Adipocyte (in vitro differentiated cells): Measurements from ENCODE around the gene STARD3.

Source experiments
- DNase-seq: peaks from one replicate; pipeline ENCODE4 v3.0.0-alpha.2; 2015; ENCODE audit warnings: low read depth
- H3K27me3 ChIP-seq: replicated peaks from 2 replicates; pipeline ENCODE4 v1.7.0; 2013; ENCODE audit warnings: mild to moderate bottlenecking, low read length, moderate library complexity; ENCODE audit not compliant: control insufficient read depth, insufficient read depth
- H3K36me3 ChIP-seq: 2 replicates; pipeline ENCODE4 v1.7.0; 2013; ENCODE audit warnings: low read length, mild to moderate bottlenecking, moderate library complexity; ENCODE audit not compliant: control insufficient read depth, insufficient read depth, severe bottlenecking
- H3K4me1 ChIP-seq: 2 replicates; pipeline ENCODE4 v1.7.0; 2013; ENCODE audit warnings: mild to moderate bottlenecking, low read length, moderate library complexity; ENCODE audit not compliant: control insufficient read depth, insufficient read depth
- H3K4me3 ChIP-seq: 2 replicates; pipeline ENCODE4 v1.7.0; 2013; ENCODE audit warnings: mild to moderate bottlenecking, low read length, moderate library complexity
- H3K9ac ChIP-seq: 2 replicates; pipeline ENCODE4 v1.7.0; 2013; ENCODE audit warnings: mild to moderate bottlenecking, low read length, moderate library complexity
- H3K9me3 ChIP-seq: 2 replicates; pipeline ENCODE4 v1.7.0; 2013; ENCODE audit warnings: mild to moderate bottlenecking, low read length, moderate library complexity; ENCODE audit not compliant: control insufficient read depth

Gene STARD3

DNA sequence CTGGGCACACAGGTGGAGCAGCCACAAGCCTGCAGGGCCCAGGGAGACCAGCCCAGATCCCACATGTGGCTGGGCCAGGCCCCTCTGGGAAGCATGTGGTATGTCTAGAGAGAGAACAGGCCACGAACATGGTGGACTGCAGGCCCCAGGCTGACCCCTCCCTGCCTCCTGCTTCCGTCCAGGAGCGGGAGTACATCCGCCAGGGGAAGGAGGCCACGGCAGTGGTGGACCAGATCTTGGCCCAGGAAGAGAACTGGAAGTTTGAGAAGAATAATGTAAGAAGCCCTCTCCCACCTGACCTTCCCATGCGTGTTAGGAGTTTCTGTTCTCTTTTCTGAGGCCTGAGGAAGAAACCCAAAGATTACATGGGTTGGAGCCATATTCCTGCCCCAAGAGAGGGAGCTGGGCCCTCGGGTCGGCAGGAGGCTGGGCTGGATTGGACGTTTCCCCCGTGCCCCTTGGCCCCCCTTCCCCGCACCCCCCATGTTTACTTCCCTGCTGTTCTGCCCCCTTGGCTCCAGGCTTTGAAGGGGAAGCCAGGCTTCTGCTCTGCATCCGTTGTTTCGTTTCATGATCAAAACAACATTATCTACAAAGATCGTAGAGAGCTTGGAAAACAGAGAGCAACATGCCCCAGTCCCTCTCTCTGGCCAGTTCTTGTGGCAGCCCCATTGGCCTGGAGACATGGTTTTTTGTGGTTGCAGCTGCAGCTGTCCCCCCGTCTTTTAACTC lies 22.5 kb downstream of the STARD3 start:
- H3K36me3 ChIP-seq, result peaks cover 38% of the 10 kb centered on the region
- no peaks in the 10 kb centered on the region for H3K27me3 ChIP-seq
- H3K4me3 ChIP-seq, result no peak overlapping the region
- no peak for DNase-seq
- no peaks in the 10 kb centered on the region for H3K9me3 ChIP-seq
- no peak overlapping the region for H3K9ac ChIP-seq
- no peaks in the 10 kb centered on the region for H3K4me1 ChIP-seq

DNA sequence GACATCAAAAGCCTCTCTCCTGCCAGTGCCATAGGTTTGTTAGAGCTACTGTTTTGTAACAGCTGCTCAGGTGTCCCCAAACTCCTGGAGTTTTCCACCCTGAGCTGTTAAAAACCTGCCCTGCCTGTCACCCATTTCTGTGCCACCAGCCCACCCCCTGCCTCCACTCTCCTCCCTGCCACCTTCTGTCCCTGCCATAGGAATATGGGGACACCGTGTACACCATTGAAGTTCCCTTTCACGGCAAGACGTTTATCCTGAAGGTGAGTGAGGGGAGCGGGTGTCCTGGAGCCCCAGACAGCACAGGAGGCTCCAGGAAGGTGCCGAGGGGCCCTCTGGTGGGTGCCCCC lies 23.0 kb downstream of the STARD3 start:
- peaks cover 36% of the 10 kb centered on the region for H3K36me3 ChIP-seq
- no peak overlapping the region for H3K9ac ChIP-seq
- DNase-seq, result no peak
- no peaks in the 10 kb centered on the region for H3K9me3 ChIP-seq
- H3K4me1 ChIP-seq, result no peaks in the 10 kb centered on the region
- H3K27me3 ChIP-seq, result no peaks in the 10 kb centered on the region
- no peak overlapping the region for H3K4me3 ChIP-seq

DNA sequence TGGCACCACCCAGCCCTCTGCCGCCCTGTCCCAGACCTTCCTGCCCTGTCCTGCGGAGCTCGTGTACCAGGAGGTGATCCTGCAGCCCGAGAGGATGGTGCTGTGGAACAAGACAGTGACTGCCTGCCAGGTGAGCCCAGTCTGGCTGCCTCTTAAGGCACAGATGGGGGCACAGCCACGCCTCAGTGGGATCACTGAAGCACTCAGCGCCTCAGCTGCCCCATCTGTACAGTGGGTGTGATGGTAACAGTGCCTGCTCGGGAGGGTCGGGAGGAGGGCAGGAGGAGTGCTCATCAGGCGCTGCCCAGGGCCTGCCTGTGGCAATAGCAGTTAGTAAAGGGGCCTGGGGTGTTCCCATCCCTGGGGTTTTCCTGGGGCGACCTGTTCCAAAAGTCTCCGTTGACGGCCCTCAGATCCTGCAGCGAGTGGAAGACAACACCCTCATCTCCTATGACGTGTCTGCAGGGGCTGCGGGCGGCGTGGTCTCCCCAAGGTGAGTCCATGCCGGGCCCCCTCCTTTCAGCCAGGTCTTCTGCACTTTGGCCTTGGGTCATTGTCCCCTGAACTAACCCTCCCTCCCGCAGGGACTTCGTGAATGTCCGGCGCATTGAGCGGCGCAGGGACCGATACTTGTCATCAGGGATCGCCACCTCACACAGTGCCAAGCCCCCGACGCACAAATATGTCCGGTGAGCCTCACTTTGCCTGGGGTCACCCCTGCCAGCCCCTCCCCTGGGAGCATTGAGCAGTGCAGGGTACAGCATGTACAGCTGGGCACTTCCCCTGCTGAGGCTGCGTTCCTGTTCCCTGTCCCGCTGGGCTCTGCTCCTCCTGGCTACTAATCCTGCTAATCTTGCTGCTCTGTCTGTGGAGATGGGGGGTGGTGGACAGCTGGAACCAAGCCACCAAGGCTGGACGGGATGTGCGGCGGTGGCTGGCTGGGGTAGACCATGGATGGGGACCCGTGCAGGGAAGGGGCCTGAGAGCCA lies 23.7 kb downstream of the STARD3 start:
- H3K27me3 ChIP-seq, result peaks cover 1% of the 10 kb centered on the region
- no peaks in the 10 kb centered on the region for H3K4me1 ChIP-seq
- DNase-seq, result no peak
- peaks cover 35% of the 10 kb centered on the region for H3K36me3 ChIP-seq
- no peak overlapping the region for H3K9ac ChIP-seq
- H3K9me3 ChIP-seq, result no peaks in the 10 kb centered on the region
- H3K4me3 ChIP-seq, result no peak overlapping the region

DNA sequence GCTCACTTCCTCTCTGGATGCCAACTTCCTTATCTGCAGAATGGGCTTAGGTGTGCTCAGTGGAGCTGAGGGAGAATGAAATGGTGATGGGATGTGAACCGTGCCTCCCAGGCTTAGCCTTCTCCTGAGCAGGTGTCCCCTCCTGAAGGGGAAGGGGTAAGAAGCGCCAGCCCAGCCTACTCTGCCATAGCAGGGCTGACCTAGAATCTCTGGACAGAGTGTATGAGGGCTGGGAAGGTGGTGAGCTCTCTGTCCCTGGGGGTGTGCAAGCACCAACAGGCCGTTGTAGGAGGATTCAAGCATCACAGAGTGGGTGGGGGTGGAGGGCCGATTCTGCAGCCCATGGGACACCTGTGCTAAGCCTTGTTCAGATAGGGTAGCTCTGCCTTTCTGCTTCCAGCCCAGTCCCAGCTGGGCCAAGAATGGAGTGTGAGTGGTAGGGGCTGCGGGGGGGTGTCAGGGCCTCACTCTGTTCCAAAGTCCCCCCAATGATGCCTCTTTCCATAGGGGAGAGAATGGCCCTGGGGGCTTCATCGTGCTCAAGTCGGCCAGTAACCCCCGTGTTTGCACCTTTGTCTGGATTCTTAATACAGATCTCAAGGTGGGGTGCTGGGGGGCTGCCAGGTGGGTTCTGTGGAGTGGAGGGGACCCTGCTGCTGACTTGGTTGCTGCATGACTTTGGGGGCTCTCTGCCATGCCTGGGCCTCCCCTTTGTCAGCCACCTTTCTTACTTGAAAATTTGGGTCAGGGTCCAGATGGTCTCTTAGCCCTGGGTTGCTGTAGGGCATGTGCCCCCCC lies 25.0 kb downstream of the STARD3 start:
- no peak for DNase-seq
- H3K9ac ChIP-seq, result no peak overlapping the region
- H3K27me3 ChIP-seq, result peaks cover 13% of the 10 kb centered on the region
- no peaks in the 10 kb centered on the region for H3K9me3 ChIP-seq
- peaks cover 35% of the 10 kb centered on the region for H3K36me3 ChIP-seq
- H3K4me1 ChIP-seq, result peaks cover 4% of the 10 kb centered on the region
- H3K4me3 ChIP-seq, result no peak overlapping the region

DNA sequence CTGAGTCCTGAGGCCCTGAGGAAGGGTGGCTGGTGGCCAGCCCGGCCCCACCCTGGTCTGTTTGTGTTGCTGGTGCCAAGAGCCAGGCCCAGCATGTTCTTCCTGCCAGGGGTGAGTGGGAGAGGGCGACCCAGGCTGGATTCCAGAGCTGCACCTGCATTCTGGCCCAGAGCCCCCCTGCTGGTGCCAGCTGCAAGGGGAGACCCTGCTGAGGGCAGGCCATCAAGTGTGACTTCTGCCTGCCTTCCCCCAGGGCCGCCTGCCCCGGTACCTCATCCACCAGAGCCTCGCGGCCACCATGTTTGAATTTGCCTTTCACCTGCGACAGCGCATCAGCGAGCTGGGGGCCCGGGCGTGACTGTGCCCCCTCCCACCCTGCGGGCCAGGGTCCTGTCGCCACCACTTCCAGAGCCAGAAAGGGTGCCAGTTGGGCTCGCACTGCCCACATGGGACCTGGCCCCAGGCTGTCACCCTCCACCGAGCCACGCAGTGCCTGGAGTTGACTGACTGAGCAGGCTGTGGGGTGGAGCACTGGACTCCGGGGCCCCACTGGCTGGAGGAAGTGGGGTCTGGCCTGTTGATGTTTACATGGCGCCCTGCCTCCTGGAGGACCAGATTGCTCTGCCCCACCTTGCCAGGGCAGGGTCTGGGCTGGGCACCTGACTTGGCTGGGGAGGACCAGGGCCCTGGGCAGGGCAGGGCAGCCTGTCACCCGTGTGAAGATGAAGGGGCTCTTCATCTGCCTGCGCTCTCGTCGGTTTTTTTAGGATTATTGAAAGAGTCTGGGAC lies 25.8 kb downstream of the STARD3 start:
- no peak overlapping the region for H3K4me3 ChIP-seq
- no peak for DNase-seq
- H3K27me3 ChIP-seq, result peaks cover 19% of the 10 kb centered on the region
- H3K4me1 ChIP-seq, result peaks cover 6% of the 10 kb centered on the region
- H3K36me3 ChIP-seq, result peaks cover 35% of the 10 kb centered on the region
- no peak overlapping the region for H3K9ac ChIP-seq
- no peaks in the 10 kb centered on the region for H3K9me3 ChIP-seq

DNA sequence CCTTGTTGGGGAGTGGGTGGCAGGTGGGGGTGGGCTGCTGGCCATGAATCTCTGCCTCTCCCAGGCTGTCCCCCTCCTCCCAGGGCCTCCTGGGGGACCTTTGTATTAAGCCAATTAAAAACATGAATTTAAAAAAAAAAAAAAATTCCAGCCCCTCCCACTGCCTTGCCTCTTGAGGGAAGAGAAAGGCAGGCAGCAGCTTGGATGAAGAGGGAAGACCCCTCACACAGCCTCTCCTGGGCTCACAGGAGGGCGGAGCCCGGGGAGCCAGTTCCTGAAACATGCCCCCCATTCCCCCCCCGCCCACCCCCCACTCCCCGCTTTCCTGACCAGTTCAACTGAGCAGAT lies 26.4 kb downstream of the STARD3 start:
- H3K36me3 ChIP-seq, result peaks cover 30% of the 10 kb centered on the region
- no peak overlapping the region for H3K4me3 ChIP-seq
- peaks cover 6% of the 10 kb centered on the region for H3K4me1 ChIP-seq
- no peak overlapping the region for H3K9ac ChIP-seq
- peaks cover 19% of the 10 kb centered on the region for H3K27me3 ChIP-seq
- no peak for DNase-seq
- H3K9me3 ChIP-seq, result no peaks in the 10 kb centered on the region

DNA sequence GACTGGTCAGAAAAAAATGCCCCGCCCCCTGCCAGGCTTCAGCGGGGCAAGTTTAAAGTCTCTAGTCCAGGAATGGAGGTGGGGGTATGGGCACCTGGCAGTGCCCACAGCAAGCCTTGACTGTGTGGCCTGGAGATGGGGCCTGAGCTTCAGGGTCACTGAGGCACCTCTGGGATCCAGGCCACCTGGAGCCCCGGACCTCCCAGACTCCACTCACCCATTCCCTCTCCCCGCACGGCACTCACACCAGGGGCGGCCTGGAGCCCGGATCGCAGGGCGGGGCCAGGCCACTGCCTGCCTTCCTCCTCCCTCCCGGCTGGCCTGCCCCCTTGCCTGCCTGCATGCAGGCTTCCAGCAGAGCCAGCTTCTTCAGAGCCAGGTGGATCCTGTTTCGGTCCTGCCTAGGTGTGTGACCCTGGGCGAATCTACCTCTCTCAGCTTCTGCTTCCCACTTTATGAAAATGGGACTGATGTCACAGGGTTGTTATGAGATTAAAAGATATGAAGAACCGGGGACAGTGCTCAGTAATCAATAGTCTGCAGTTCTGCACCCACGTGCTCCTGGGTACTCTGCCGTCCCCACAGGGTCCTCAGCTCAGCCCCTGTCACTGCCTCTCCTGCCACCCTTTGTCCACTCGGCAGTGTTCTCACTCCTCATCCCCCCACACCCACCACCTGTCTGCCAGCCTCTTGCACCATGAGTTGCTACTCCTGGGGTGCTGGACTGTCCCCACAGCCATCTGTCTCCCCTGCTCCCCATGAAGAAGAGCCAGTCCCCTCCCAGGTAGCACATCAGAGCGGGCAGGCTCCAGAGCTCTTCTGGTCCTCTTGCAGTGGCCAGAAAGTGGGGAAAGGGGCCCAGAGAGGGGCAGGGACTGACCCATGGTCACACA lies 27.0 kb downstream of the STARD3 start:
- no peak overlapping the region for H3K9ac ChIP-seq
- no peak overlapping the region for H3K4me3 ChIP-seq
- no peaks in the 10 kb centered on the region for H3K9me3 ChIP-seq
- DNase-seq, result no peak
- H3K36me3 ChIP-seq, result peaks cover 25% of the 10 kb centered on the region
- H3K4me1 ChIP-seq, result peaks cover 6% of the 10 kb centered on the region
- H3K27me3 ChIP-seq, result peaks cover 24% of the 10 kb centered on the region

DNA sequence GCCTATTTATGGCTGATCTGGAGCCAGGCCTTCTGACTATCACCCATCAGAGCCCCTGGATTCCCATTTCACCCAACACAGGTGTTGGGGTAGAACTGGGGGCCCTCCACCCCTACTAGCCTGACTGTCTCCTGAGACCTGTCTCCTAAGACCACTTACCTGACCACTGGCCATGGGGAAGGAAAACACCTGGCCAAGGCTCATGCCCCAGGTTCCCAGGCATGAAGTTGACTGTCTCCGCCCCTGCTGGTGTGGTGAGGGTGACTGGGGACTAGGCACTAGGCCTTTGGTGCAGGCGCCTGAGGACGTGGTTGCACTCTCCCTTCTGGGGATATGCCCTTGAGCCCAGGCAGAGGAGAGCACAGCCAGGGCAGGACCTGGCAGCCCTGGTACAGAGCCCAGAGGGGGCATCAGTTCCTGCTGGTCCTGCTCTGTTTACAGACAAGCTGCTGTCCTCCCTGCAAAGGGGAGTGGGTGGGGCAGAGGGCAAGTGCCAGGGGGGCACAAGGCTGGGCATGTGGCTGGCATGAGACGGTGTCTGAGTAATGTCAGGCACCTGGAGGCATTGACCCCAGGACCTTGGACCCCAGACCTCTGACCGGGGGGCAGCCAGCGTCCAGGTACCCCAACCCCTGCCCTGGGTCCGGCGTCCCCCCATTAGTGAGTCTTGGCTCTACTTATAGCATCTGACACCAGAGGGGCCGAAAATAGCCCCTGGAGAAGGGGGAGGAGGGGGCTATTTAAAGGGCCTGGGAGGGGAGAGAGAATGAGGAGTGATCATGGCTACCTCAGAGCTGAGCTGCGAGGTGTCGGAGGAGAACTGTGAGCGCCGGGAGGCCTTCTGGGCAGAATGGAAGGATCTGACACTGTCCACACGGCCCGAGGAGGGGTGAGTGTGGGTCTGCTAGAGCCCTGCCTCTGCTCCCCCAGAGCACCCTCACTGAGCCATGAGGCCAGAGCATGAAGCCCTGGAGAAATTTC lies 27.9 kb downstream of the STARD3 start, which contains the start of gene TCAP:
Gene TCAP, plus strand, starts transcription at position 769 of the 981 bp plus-strand sequence. Its CDS starts 11 bp downstream, at position 780.
- no peak for DNase-seq
- Histone ChIP-seq H3K4me3 (no peak within 1 kb of the TSS), H3K9me3 (no peaks in the 10 kb centered on the region), H3K9ac (no peak within 1 kb of the TSS), H3K36me3 (peaks cover 18% of the 10 kb centered on the region), H3K27me3 (peaks cover 34% of the 10 kb centered on the region), H3K4me1 (peaks cover 6% of the 10 kb centered on the region)

DNA sequence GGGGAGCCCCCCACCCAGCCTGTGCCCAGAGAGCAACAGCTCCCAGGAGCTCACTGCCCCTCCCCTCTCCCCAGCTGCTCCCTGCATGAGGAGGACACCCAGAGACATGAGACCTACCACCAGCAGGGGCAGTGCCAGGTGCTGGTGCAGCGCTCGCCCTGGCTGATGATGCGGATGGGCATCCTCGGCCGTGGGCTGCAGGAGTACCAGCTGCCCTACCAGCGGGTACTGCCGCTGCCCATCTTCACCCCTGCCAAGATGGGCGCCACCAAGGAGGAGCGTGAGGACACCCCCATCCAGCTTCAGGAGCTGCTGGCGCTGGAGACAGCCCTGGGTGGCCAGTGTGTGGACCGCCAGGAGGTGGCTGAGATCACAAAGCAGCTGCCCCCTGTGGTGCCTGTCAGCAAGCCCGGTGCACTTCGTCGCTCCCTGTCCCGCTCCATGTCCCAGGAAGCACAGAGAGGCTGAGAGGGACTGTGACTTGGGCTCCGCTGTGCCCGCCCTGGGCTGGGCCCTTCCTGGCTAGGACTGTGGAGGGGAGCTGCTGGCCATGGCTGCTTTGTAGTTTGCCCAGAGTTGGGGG lies 28.8 kb downstream of the STARD3 start:
- Histone ChIP-seq H3K4me3 (no peak overlapping the region), H3K9me3 (no peaks in the 10 kb centered on the region), H3K4me1 (peaks cover 6% of the 10 kb centered on the region), H3K27me3 (peaks cover 42% of the 10 kb centered on the region), H3K36me3 (peaks cover 10% of the 10 kb centered on the region), H3K9ac (no peak overlapping the region)
- DNase-seq, result no peak
